GM19025 (cell line): ENCODE data around the gene SP110.
"Not testable (repeated sequence)": the region's sequence is repeated elsewhere in the genome, so short reads cannot be mapped to it uniquely, and the experiment has no call there.

Source experiments
- ATAC-seq: cut with Tn5 transposase; IDR thresholded peaks from one replicate; pipeline ENCODE4 v1.9.1; 2021; ENCODE audit warnings: mild to moderate bottlenecking, low read depth, moderate library complexity; ENCODE audit not compliant: unreplicated experiment

SP110 gene

GRCh38 chr2:230129343-230129742 lies 90.4 kb downstream of the SP110 start:
- no peak for ATAC-seq

DNA sequence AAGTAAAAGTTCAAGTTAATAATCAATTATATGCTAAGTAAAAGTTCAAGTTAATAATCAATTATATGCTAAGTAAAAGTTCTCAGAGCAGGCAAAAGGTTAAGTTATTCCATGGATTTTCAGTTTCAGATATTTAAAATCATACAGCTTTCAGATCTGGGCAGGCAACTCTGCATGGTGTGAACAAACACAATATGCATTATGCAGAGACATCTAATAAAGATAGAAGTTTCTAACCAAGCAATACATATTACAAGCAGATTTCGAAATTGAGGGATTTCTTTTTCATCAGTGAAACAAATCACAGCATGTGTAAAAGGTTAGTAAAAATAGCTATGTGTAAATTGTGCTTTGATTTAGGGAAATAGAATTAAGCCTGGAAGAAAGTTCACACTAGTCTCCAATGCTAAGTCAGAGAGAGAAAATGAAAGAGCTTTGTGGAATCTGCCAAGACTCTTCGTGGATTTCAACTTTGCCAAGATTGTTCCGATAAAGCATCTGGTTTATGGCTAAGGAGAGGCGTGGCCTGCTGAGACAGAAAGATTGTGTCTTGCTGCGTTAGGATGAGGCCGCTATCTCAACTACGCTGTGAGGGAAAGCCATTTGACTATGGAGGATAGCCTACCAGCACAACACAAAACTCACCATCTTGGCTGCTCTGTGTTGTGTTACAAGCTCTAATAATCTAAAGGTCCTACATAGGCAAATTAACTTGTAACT lies 91.0 kb downstream of the SP110 start:
- ATAC-seq, result no peak

GRCh38 chr2:230127195-230127594 lies 92.6 kb downstream of the SP110 start:
- ATAC-seq, result no peak

GRCh38 chr2:230124757-230125431 lies 94.9 kb downstream of the SP110 start:
- ATAC-seq, result no peak

GRCh38 chr2:230124235-230124634 lies 95.5 kb downstream of the SP110 start:
- ATAC-seq, result no peak

DNA sequence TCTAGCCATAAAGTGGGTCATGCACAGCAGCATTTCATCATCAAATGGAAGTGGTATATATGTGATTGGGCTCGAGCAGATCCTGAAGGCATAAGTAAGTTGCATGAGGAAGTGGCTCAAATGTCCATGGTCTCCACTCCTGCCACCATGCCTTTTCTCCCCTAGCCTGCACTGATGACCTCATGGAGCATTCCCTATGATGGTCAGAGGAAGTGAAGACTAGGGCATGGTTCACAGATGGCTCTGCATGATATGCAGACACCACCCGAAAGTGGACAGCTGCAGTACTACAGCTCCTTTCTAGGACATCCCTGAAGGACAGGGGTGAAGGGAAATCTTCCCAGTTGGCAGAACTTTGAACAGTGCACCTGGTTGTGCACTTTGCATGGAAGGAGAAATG lies 99.4 kb downstream of the SP110 start:
- ATAC-seq, result not testable (repeated sequence)

- ATAC-seq, result not testable (repeated sequence)
Observed at GRCh38 chr2:230119827-230120226, 100.0 kb downstream of the SP110 start.
